ENCODE data around the gene KLHL24.

DNA sequence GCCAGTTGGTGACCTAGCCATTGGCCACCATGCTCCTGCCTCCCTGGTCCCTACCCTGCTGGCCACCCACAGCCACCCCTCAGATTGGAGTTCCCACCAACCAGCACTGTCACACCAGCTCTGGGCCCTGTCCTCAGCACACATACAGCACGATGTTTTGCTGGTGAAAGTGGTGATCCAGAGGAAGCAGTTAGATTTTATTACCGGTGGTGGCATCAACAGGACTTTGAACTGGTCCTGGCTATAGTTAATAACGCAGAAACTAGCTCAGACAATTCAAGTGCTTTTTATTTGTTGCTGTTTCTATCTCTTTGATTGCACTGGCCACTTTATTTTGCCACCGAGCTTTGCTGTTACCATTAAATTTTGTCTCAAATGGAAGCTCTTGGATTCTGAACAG is 16.4 kb upstream of the KLHL24 start:
- TF ChIP-seq, protein P1, sequence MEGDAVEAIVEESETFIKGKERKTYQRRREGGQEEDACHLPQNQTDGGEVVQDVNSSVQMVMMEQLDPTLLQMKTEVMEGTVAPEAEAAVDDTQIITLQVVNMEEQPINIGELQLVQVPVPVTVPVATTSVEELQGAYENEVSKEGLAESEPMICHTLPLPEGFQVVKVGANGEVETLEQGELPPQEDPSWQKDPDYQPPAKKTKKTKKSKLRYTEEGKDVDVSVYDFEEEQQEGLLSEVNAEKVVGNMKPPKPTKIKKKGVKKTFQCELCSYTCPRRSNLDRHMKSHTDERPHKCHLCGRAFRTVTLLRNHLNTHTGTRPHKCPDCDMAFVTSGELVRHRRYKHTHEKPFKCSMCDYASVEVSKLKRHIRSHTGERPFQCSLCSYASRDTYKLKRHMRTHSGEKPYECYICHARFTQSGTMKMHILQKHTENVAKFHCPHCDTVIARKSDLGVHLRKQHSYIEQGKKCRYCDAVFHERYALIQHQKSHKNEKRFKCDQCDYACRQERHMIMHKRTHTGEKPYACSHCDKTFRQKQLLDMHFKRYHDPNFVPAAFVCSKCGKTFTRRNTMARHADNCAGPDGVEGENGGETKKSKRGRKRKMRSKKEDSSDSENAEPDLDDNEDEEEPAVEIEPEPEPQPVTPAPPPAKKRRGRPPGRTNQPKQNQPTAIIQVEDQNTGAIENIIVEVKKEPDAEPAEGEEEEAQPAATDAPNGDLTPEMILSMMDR (optimal IDR thresholded peaks at IDR 0.05 in 1 of 3, IDR thresholded peaks at IDR 0.05 in 1 of 3, conservative IDR thresholded peaks at IDR 0.05 in 1 of 3; ENCODE audit: extremely low read depth in 1 of 3, insufficient read depth in 2 of 3, low read length in 3 of 3), result no peak
- TF ChIP-seq EZH2 (IDR thresholded peaks at IDR 0.05; ENCODE audit: low read length), result no peak
